Peyer's patch (tissue), 4 donors: ENCODE data around the gene ZNF324. TPM values are rescaled to one million over a fixed set of nuclear protein-coding genes. Genes with fewer than 3 reads are reported as not detected.
A peak's percentile ranks its signal among the peaks of the same experiment; 100 is the strongest.

Source experiments
- DNase-seq, 3 donors: peaks; one replicate each; pipeline ENCODE4 v3.0.0-alpha.2; 2017 to 2019
- H3K27ac ChIP-seq, 4 donors: fragments of 200-600 bp; sonication (generic); one replicate each; pipeline ENCODE4 v1.5.1; 2016 to 2019
- H3K27me3 ChIP-seq, 2 donors: fragments of 200-600 bp; sonication (generic); one replicate each; pipeline ENCODE4 v1.5.1; 2019
- H3K36me3 ChIP-seq, 3 donors: fragments of 200-600 bp; sonication (generic); one replicate each; pipeline ENCODE4 v1.5.1; 2016 to 2019
- H3K4me1 ChIP-seq, 4 donors: fragments of 200-600 bp; sonication (generic); one replicate each; pipeline ENCODE4 v1.5.1; 2016 to 2019
- H3K4me3 ChIP-seq, 4 donors: fragments of 200-600 bp; sonication (generic); 1 replicate in 3 of 4; 2 replicates in 1 of 4; pipeline ENCODE4 v1.5.1; 2016 to 2019; ENCODE audit warnings: mild to moderate bottlenecking in 1 of 4
- H3K9me3 ChIP-seq, 4 donors: fragments of 200-600 bp; sonication (generic); one replicate each; pipeline ENCODE4 v1.5.1; 2016 to 2019; ENCODE audit warnings: mild to moderate bottlenecking in 1 of 4
- POLR2A ChIP-seq, 2 donors: fragments of 450-650 bp; IDR thresholded peaks; one replicate each; pipeline ENCODE4 v1.5.1; 2017; ENCODE audit warnings: antibody characterized with exemption in 2 of 2, mild to moderate bottlenecking in 2 of 2, moderate library complexity in 2 of 2
- total RNA-seq, 4 donors: library from RNA; depleted of rRNA; stranded (reverse); fragments of >200 nt; gene quantifications; one replicate each; pipeline ENCODE4 v1.1.0, GENCODE V29; 2016
- TF ChIP-seq, protein P1 (sequence below), 6 experiments: fragments of 450-650 bp in 4 of 6; fragments of 200-600 bp in 2 of 6; sonication (generic) in 1 of 6; IDR thresholded peaks; one replicate each; pipeline ENCODE4 v1.5.1; 2017 to 2019; ENCODE audit warnings: antibody characterized with exemption in 6 of 6, mild to moderate bottlenecking in 3 of 6, moderate library complexity in 1 of 6

ZNF324 gene
- total RNA-seq, 4 donors from 2014 or later = 12.4 to 31.2 (median 22.7) TPM

DNA sequence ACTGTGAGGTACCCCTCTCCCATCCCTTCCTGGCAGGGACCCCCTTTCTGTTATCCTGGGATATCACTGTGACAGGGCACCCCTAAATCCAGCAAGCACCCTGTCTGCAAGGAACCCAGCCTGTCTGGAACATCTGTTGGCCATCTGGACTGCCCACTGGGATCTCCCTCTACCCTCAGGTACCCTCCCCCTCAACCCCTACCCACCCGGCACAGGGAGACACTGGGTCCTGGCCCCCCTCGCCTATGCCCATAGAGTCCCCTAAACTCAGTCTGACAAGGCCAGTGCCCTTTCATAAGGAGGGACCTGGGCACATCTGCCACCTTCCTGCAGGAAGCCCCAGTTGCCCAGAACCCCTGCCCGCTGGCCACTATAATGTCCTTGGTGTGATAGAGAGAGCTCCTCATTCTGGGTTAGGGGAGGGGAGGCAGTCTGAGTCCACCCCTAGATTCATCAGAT lies 47.7 kb downstream of the ZNF324 start:
- no peaks in the 10 kb centered on the region for H3K9me3 ChIP-seq
- TF ChIP-seq, protein P1, sequence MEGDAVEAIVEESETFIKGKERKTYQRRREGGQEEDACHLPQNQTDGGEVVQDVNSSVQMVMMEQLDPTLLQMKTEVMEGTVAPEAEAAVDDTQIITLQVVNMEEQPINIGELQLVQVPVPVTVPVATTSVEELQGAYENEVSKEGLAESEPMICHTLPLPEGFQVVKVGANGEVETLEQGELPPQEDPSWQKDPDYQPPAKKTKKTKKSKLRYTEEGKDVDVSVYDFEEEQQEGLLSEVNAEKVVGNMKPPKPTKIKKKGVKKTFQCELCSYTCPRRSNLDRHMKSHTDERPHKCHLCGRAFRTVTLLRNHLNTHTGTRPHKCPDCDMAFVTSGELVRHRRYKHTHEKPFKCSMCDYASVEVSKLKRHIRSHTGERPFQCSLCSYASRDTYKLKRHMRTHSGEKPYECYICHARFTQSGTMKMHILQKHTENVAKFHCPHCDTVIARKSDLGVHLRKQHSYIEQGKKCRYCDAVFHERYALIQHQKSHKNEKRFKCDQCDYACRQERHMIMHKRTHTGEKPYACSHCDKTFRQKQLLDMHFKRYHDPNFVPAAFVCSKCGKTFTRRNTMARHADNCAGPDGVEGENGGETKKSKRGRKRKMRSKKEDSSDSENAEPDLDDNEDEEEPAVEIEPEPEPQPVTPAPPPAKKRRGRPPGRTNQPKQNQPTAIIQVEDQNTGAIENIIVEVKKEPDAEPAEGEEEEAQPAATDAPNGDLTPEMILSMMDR (IDR thresholded peaks at IDR 0.05) = no peak
- TF ChIP-seq POLR2A (IDR thresholded peaks at IDR 0.05) = no peak
- H3K4me1 ChIP-seq = peaks cover 3 to 45% (median 12%) of the 10 kb centered on the region in 4 donors
- peak overlapping the region in 3 of 4 donors; percentile 45 to 52 (median 50) for H3K4me3 ChIP-seq
- H3K27me3 ChIP-seq = no peaks in the 10 kb centered on the region
- H3K36me3 ChIP-seq = peaks cover 0 to 21% (median 0%) of the 10 kb centered on the region in 3 donors
- H3K27ac ChIP-seq = peak overlapping the region in 2 of 4 donors; percentile 44 to 74
- DNase-seq = no peak

DNA sequence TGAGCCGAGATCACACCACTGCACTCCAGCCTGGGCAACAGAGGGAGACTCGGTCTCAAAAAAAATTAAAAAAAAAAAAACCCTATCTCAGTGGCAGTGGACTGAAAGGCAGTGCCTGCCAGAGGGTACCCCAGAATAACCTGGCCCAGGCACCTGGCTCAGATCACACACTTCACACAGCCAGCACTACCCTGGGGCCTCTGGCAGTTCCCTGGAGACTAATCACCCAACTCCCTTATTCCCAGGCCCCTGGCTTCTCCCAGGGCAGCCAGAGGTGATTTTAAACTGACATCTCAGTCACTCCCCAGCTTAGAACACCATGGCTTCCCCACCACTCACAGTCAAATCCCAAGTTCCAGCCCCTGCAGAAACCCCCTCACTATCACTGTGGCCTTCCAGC lies 48.4 kb downstream of the ZNF324 start:
- DNase-seq = no peak
- H3K27ac ChIP-seq = no peak overlapping the region
- H3K36me3 ChIP-seq = peaks cover 0 to 21% (median 0%) of the 10 kb centered on the region in 3 donors
- peaks cover 3 to 46% (median 12%) of the 10 kb centered on the region in 4 donors for H3K4me1 ChIP-seq
- no peak overlapping the region for H3K4me3 ChIP-seq
- TF ChIP-seq POLR2A (IDR thresholded peaks at IDR 0.05) = no peak
- TF ChIP-seq, protein P1 (IDR thresholded peaks at IDR 0.05) = no peak
- no peaks in the 10 kb centered on the region for H3K27me3 ChIP-seq
- no peaks in the 10 kb centered on the region for H3K9me3 ChIP-seq

DNA sequence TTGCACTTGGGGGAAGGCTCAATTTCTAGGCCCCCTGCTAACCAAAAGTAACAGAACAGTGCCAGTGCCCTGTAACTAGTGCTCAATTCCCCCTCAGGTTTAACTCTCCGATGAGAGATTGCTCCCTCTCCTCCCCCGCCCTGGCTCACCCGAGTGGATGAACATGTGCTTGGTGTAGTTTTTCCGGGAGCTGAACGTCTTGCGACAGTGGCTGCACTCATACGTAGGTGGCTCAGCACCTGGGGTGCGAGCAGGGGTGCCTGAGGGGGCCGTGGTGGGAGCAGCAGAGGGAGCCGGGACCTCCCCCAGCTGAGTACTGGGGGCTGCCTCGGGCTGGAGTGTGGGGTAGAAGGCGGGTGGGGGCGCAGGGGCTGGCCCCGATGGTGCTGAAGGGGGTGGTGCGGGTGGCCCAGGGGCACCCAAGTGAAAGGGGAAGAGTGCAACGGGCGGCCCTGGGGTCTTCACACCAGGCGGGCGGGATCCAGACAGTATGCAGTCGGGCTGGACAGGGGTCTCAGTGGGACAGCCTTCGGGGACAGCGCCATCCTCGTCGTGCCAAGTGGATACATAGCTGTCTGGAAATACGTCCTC lies 49.5 kb downstream of the ZNF324 start:
- TF ChIP-seq POLR2A (IDR thresholded peaks at IDR 0.05) = no peak
- TF ChIP-seq, protein P1 (IDR thresholded peaks at IDR 0.05) = no peak
- Histone ChIP-seq H3K27me3 (no peaks in the 10 kb centered on the region), H3K9me3 (no peaks in the 10 kb centered on the region), H3K27ac (no peak overlapping the region), H3K4me3 (no peak overlapping the region), H3K4me1 (peaks cover 3 to 51% (median 12%) of the 10 kb centered on the region in 4 donors), H3K36me3 (peaks cover 0 to 21% (median 0%) of the 10 kb centered on the region in 3 donors)
- no peak for DNase-seq

DNA sequence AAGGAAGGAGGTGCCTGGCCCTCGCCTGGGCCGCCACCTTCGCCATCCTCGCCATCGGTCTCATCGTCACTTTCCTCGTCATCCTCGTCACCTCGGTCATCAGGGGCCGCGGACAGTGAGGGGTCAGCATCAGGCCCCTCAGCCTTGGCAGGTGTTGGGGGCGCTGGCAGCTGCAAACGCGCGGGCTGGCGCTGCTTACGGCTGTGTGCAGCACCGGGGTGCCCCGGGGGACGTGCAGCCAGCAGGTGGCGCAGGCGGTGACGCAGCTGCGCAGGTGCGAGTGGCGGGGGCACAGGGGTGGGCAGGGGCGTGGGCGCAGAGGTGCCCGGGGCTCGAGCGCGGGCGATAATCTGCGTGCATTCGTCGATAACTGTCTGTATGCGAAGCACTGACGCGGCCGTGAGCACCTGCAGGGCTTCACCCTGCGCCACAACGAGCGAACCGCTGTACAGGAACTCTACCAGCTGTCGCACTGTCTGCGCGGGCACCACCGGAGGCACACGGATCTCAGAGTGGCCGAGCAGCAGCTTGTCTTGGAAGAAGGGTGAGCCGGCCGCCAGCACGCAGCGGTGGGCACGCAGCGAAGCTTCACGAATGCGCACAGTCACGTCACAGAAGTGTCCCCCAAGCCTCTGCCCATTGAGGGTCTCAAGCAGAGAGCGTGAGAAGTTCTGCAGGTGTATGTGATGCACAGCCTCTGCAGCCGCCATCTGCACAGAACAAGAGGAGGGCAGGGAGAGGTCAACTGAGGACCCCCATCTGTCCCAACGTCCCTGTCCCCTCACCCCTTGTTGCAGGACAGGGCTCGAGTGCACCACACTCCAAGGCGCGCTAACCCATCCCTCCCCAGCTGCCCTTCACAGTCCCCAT lies 50.3 kb downstream of the ZNF324 start:
- H3K4me3 ChIP-seq = no peak overlapping the region
- H3K36me3 ChIP-seq = peaks cover 0 to 21% (median 0%) of the 10 kb centered on the region in 3 donors
- TF ChIP-seq, protein P1 (IDR thresholded peaks at IDR 0.05) = no peak
- TF ChIP-seq POLR2A (IDR thresholded peaks at IDR 0.05) = no peak
- H3K9me3 ChIP-seq = no peaks in the 10 kb centered on the region
- H3K4me1 ChIP-seq = peaks cover 3 to 46% (median 12%) of the 10 kb centered on the region in 4 donors
- DNase-seq = no peak
- H3K27me3 ChIP-seq = no peaks in the 10 kb centered on the region
- peak overlapping the region in 1 of 4 donors; percentile 96 for H3K27ac ChIP-seq

DNA sequence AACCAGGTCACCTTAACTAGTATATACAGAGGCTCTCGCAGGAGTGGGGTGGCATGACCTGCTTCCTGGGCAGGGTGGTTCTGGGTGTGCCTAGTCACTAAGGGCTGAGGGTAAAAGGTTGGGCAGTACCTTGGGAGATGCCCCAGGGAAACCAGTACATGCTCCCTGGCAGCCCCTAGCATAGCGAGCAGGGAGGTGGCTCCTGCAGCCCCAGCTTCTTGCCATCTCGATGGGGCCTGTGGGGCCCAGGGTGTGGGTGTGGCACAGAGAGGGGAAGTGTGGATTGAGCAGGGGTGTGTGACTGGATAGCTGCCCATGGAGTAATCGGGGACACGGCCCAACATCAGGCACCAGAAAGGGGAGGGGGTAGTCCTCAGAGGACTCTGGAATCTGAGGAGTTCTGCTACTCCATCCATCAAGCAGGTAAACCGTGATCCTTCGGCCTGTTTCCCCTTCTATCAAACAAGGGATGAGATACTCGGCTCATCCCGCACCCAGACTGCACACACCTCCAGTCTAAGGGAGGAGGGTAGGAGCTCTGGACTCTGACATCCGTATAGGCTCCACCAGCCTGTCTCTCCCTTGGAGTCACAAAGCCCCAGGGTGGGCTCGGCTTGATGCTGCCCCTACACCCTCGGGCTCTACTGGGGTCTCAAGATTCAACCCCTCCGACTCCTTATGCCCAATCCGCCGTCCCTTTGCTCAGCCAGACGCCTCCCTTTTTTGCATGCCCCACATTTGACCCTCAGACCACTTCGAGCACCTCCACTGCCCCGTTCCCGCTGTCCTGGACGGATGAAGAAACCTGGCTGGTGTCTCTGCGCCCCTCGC lies 51.6 kb downstream of the ZNF324 start:
- H3K9me3 ChIP-seq = no peaks in the 10 kb centered on the region
- peak overlapping the region; percentile 86 to 97 (median 94) for H3K27ac ChIP-seq
- TF ChIP-seq, protein P1 (IDR thresholded peaks at IDR 0.05) = peak in 1 of 6 experiments; percentile 23
- TF ChIP-seq POLR2A (IDR thresholded peaks at IDR 0.05) = no peak
- H3K27me3 ChIP-seq = no peaks in the 10 kb centered on the region
- DNase-seq = no peak
- peak overlapping the region; percentile 63 to 90 (median 80) for H3K4me3 ChIP-seq
- peaks cover 3 to 42% (median 12%) of the 10 kb centered on the region in 4 donors for H3K4me1 ChIP-seq
- H3K36me3 ChIP-seq = peaks cover 0 to 21% (median 0%) of the 10 kb centered on the region in 3 donors
